HCT116 (cell line): ENCODE data around the gene MYO3B. TPM values are rescaled to one million over a fixed set of nuclear protein-coding genes. Genes with fewer than 3 reads are reported as not detected.

Experiments
- ATAC-seq: fragments of 200-7000 bp; cut with Tn5 transposase; 2 replicates; pipeline ENCODE4 v1.9.1; 2020; ENCODE audit warnings: mild to moderate bottlenecking, moderate library complexity
- BruUV-seq: library from RNA; stranded (reverse); fragments of 400-500 nt; replicated peaks from 2 replicates; lab custom pipeline; 2021; lab: Mats Ljungman, UMichigan
- CTCF ChIA-PET: fragments of 300-600 bp; sonication (Branson Sonifier 250); formaldehyde crosslinking; loops from one replicate; lab custom pipeline; 2021; ENCODE audit warnings: antibody characterized with exemption; lab: Charles Lee
- POLR2A ChIA-PET: fragments of 300-600, 350-600 bp; sonication (Branson Sonifier 250); formaldehyde crosslinking; loops from one replicate; lab custom pipeline; 2021; ENCODE audit warnings: antibody characterized with exemption; lab: Charles Lee
- RAD21 ChIA-PET, 2 experiments: fragments of 300-600 bp; sonication (Branson Sonifier 250); formaldehyde crosslinking; loops; one replicate each; lab custom pipeline; 2023; ENCODE audit warnings: low total read pairs in 2 of 2; ENCODE audit not compliant: uncharacterized antibody in 2 of 2, unreplicated experiment in 2 of 2, low non-redundant PET in 1 of 2; lab: Charles Lee
- DNase-seq: peaks from one replicate; pipeline ENCODE4 v3.0.0-alpha.2; 2010; ENCODE audit warnings: low read depth, low spot score
- H2AFZ ChIP-seq: fragments of 200-600 bp; shearing (Covaris generic), sonication (generic); 2 replicates; pipeline ENCODE4 v1.6.1; 2017; ENCODE audit warnings: low read depth, mixed run types, mixed read lengths, antibody characterized with exemption, low read length; ENCODE audit not compliant: poor library complexity, severe bottlenecking
- H3K27ac ChIP-seq: 2 replicates; pipeline ENCODE4 v1.5.1; 2012; ENCODE audit warnings: low read depth, low read length
- H3K27me3 ChIP-seq: fragments of 200-600 bp; sonication (generic); 2 replicates; pipeline ENCODE4 v1.6.1; 2016; ENCODE audit warnings: mixed run types, low read length, mixed read lengths; ENCODE audit not compliant: insufficient read depth
- H3K36me3 ChIP-seq, 2 experiments: fragments of 200-500 bp in 1 of 2; fragments of 200-600 bp in 1 of 2; sonication (Bioruptor generic) in 1 of 2; sonication (generic) in 1 of 2; 2 replicates each; pipeline versions ENCODE4 v1.5.1 to v1.6.1; 2014 to 2016; ENCODE audit warnings: low read length in 2 of 2, inconsistent platforms in 1 of 2, mixed read lengths in 1 of 2, mixed run types in 1 of 2; ENCODE audit not compliant: insufficient read depth in 2 of 2, control insufficient read depth in 1 of 2
- H3K4me1 ChIP-seq, 2 experiments: fragments of 200-600 bp in 1 of 2; sonication (generic) in 1 of 2; 2 replicates each; pipeline versions ENCODE4 v1.5.1 to v1.6.1; 2012 to 2017; ENCODE audit warnings: low read length in 2 of 2, inconsistent platforms in 1 of 2, mild to moderate bottlenecking in 1 of 2, mixed read lengths in 1 of 2, mixed run types in 1 of 2, moderate library complexity in 1 of 2; ENCODE audit not compliant: insufficient read depth in 2 of 2, control insufficient read depth in 1 of 2
- H3K4me2 ChIP-seq: fragments of 200-600 bp; sonication (generic); 2 replicates; pipeline ENCODE4 v1.6.1; 2017; ENCODE audit warnings: mixed run types, low read length, mixed read lengths
- H3K4me3 ChIP-seq, 2 experiments: fragments of 200-600 bp in 1 of 2; sonication (generic) in 1 of 2; replicated peaks in 1 of 2; 2 replicates each; pipeline ENCODE4 v1.5.1; 2011 to 2016; ENCODE audit warnings: low read length in 2 of 2, control low read depth in 1 of 2, low read depth in 1 of 2, mild to moderate bottlenecking in 1 of 2, mixed read lengths in 1 of 2, mixed run types in 1 of 2
- H3K79me2 ChIP-seq: fragments of 200-600 bp; sonication (generic); 2 replicates; pipeline ENCODE4 v1.6.1; 2017; ENCODE audit warnings: mild to moderate bottlenecking, mixed run types, low read length, moderate library complexity, mixed read lengths; ENCODE audit not compliant: insufficient read depth
- H3K9ac ChIP-seq: fragments of 200-600 bp; sonication (generic); 2 replicates; pipeline ENCODE4 v1.6.1; 2016; ENCODE audit warnings: low read length, mixed read lengths
- H3K9me2 ChIP-seq: fragments of 200-600 bp; sonication (generic), shearing (Covaris generic); 2 replicates; pipeline ENCODE4 v1.6.1; 2017; ENCODE audit warnings: mixed run types, mild to moderate bottlenecking, moderate library complexity; ENCODE audit not compliant: insufficient read depth
- H3K9me3 ChIP-seq, 2 experiments: fragments of 200-500 bp in 1 of 2; fragments of 200-600 bp in 1 of 2; sonication (Bioruptor generic) in 1 of 2; sonication (generic) in 1 of 2; 2 replicates each; pipeline ENCODE4 v1.6.1; 2014 to 2017; ENCODE audit warnings: low read length in 2 of 2, mixed read lengths in 2 of 2, inconsistent platforms in 1 of 2, low read depth in 1 of 2, mild to moderate bottlenecking in 1 of 2, mixed run types in 1 of 2, moderate library complexity in 1 of 2; ENCODE audit not compliant: control insufficient read depth in 1 of 2, insufficient read depth in 1 of 2
- H4K20me1 ChIP-seq: fragments of 200-600 bp; sonication (generic), shearing (Covaris generic); 2 replicates; pipeline ENCODE4 v1.6.1; 2017; ENCODE audit warnings: mixed run types, mild to moderate bottlenecking, moderate library complexity; ENCODE audit not compliant: insufficient read depth
- CBX3 ChIP-seq: IDR thresholded peaks from 2 replicates; pipeline ENCODE4 v1.6.1; 2012; ENCODE audit warnings: low read depth
- CEBPB ChIP-seq: IDR thresholded peaks from 2 replicates; pipeline ENCODE4 v1.6.1; 2012; ENCODE audit warnings: low read depth
- EZH2 ChIP-seq: fragments of 200-600 bp; sonication (generic); IDR thresholded peaks from 2 replicates; pipeline ENCODE4 v1.6.1; 2017; ENCODE audit warnings: antibody characterized with exemption, mixed run types
- EZH2phosphoT487 ChIP-seq: fragments of 200-600 bp; IDR thresholded peaks from 2 replicates; pipeline ENCODE4 v1.6.1; 2018; ENCODE audit warnings: antibody characterized with exemption, borderline replicate concordance
- RAD21 ChIP-seq: IDR thresholded peaks from 2 replicates; pipeline ENCODE4 v1.6.1; 2012; ENCODE audit warnings: low read depth, mild to moderate bottlenecking
- SRF ChIP-seq: IDR thresholded peaks from 2 replicates; pipeline ENCODE4 v1.6.1; 2012; ENCODE audit warnings: low read depth
- TCF7L2 ChIP-seq: IDR thresholded peaks from 2 replicates; pipeline ENCODE4 v1.7.0; 2011; ENCODE audit warnings: borderline replicate concordance, inconsistent platforms; ENCODE audit not compliant: insufficient read depth, insufficient read length; ENCODE audit errors: extremely low read depth
- ZBTB33 ChIP-seq: IDR thresholded peaks from 2 replicates; pipeline ENCODE4 v1.6.1; 2011; ENCODE audit warnings: mild to moderate bottlenecking, low read length, moderate library complexity; ENCODE audit not compliant: insufficient replicate concordance; ENCODE audit errors: extremely low read depth
- ZNF274 ChIP-seq: fragments of 200-500 bp; sonication (Bioruptor generic); IDR thresholded peaks from 2 replicates; pipeline ENCODE4 v1.6.1; 2014; ENCODE audit warnings: mild to moderate bottlenecking, low read depth, low read length, inconsistent platforms
- intact Hi-C: fragments of 100-400 bp; cut with micrococcal nuclease; formaldehyde crosslinking; loops from 2 replicates; pipeline ENCODE4 v1.10.0; 2022
- total RNA-seq: library from RNA; stranded (reverse); gene quantifications from one replicate; pipeline ENCODE4 v1.2.1, GENCODE V29; 2021; ENCODE audit not compliant: unreplicated experiment
- TF ChIP-seq, protein P1 (sequence below): IDR thresholded peaks from 2 replicates; pipeline ENCODE4 v1.6.1; 2012

The MYO3B gene
- total RNA-seq, 1 experiment from 2014 or later = not detected

GRCh38 chr2:170525566-170525900 lies 347.6 kb downstream of the MYO3B start (continued):
- TF ChIP-seq CEBPB = no peak
- TF ChIP-seq, all 23 proteins: peak for 4

DNA sequence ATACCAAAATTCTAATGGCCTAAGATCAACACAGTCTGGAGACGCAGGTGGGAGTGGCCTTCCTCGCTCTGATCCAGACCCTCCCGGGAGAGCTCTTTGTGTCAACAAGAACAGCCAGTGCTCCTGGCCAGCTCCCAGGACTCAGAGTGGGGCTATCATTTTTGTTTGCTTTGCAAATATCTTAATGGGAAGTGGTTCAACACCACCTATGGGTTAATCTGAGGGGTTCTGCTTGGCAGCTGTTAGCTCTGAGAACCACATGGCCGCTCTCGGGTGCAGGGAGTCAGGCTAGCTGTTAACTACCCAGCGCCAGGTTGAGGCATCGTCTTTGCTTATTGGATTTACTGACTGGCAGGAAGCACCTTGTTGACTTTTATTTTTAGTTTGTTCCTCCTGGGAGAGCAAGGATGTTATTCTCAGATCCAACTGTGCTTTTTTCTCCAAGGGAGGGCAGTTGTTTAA lies 352.4 kb downstream of the MYO3B start:
- BruUV-seq = no TSS peak
- Histone ChIP-seq H3K4me3 (no peak overlapping the region), H3K9me3 (no peaks in the 10 kb centered on the region), H3K36me3 (no peaks in the 10 kb centered on the region), H3K9ac (no peak overlapping the region), H4K20me1 (no peaks in the 10 kb centered on the region), H3K4me2 (no peak overlapping the region), H3K27ac (no peak overlapping the region), H3K79me2 (no peaks in the 10 kb centered on the region), H3K4me1 (peaks cover 6 to 11% of the 10 kb centered on the region in 2 experiments; a peak in 3 of 4 replicates), H3K27me3 (no peaks in the 10 kb centered on the region), H3K9me2 (no peaks in the 10 kb centered on the region), H2AFZ (no peak overlapping the region)
- DNase-seq = no peak
- intact Hi-C loops = no loop called here
- ChIA-PET POLR2A (no interaction called here), RAD21 (no interaction called here), CTCF (no interaction called here)
- no peak for ATAC-seq
- TF ChIP-seq TCF7L2 (no peak), ZNF274 (no peak), EZH2 (no peak), SRF (no peak), CBX3 (no peak)
- TF ChIP-seq, protein P1, sequence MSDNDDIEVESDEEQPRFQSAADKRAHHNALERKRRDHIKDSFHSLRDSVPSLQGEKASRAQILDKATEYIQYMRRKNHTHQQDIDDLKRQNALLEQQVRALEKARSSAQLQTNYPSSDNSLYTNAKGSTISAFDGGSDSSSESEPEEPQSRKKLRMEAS = no peak

- no TSS peak for BruUV-seq
- no peak overlapping the region for H2AFZ ChIP-seq
- H3K27ac ChIP-seq = no peak overlapping the region
- H3K9ac ChIP-seq = no peak overlapping the region
- no peaks in the 10 kb centered on the region for H3K79me2 ChIP-seq
- H3K27me3 ChIP-seq = no peaks in the 10 kb centered on the region
- POLR2A ChIA-PET = no interaction called here
- H3K4me1 ChIP-seq = peaks cover under 1 to 4% of the 10 kb centered on the region in 2 experiments; a peak in 2 of 4 replicates
- intact Hi-C loops = no loop called here
- TF ChIP-seq ZBTB33 (no peak), RAD21 (no peak), EZH2phosphoT487 (no peak)
- no peaks in the 10 kb centered on the region for H3K9me2 ChIP-seq
- no peaks in the 10 kb centered on the region for H3K9me3 ChIP-seq
- H3K4me3 ChIP-seq = no peak overlapping the region
- RAD21 ChIA-PET = no interaction called here
- no peak for DNase-seq
- H4K20me1 ChIP-seq = no peaks in the 10 kb centered on the region
- no peaks in the 10 kb centered on the region for H3K36me3 ChIP-seq
- no peak overlapping the region for H3K4me2 ChIP-seq
- CTCF ChIA-PET = no interaction called here
- ATAC-seq = no peak
Observed at GRCh38 chr2:170530803-170531564, 353.0 kb downstream of the MYO3B start.
